B cell (primary cell): Measurements from ENCODE around the gene P4HA2.

Experiments used
- EZH2 ChIP-seq: IDR thresholded peaks from 2 replicates; pipeline ENCODE4 v1.6.1; 2012; ENCODE audit warnings: borderline replicate concordance, low read depth, mild to moderate bottlenecking, moderate library complexity, low read length; ENCODE audit not compliant: insufficient read depth, poor library complexity, severe bottlenecking
- TF ChIP-seq, protein P1 (sequence below): fragments of 200-600 bp; IDR thresholded peaks from one replicate; pipeline ENCODE4 v1.8.0; 2022; ENCODE audit warnings: antibody characterized with exemption, mild to moderate bottlenecking

DNA sequence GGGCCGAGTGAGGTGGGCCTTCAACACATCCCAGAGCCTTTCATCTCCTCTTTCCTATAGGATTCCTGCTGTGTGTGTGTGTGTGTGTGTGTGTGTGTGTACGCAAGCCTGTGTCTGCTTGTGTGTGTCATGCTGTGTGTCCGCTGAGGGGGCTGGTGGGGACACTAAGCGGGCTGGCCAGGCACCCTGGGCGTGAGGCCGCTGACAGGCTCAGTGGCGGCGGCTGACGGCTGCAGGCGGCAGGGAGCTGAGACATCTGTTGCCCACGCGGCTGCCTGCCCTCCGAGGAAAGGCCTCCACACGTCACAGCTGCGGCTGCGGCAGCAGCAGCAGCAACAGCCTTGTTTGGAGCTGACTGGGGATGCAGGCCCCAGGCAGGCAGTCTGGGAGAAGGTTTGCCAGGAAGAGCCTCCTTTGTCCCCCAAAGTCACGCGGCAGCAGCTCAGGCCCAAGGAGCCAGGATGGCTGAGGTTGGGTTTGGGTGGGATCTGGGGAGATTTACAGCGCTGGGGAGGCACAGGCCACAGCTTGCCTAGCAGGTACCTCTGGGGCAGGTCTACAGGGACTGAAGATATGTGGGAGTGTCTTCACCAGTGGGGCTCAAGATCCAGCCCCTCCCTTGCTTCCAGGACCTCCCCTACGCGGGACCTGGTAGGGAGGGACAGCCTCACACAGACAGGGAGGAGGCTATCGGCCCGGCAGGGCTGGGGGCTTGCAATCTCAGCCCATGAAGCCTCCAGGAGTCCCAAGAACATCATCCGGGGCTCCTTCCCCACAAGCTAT is 31.6 kb upstream of the P4HA2 start:
- TF ChIP-seq, protein P1, sequence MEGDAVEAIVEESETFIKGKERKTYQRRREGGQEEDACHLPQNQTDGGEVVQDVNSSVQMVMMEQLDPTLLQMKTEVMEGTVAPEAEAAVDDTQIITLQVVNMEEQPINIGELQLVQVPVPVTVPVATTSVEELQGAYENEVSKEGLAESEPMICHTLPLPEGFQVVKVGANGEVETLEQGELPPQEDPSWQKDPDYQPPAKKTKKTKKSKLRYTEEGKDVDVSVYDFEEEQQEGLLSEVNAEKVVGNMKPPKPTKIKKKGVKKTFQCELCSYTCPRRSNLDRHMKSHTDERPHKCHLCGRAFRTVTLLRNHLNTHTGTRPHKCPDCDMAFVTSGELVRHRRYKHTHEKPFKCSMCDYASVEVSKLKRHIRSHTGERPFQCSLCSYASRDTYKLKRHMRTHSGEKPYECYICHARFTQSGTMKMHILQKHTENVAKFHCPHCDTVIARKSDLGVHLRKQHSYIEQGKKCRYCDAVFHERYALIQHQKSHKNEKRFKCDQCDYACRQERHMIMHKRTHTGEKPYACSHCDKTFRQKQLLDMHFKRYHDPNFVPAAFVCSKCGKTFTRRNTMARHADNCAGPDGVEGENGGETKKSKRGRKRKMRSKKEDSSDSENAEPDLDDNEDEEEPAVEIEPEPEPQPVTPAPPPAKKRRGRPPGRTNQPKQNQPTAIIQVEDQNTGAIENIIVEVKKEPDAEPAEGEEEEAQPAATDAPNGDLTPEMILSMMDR, result no peak
- TF ChIP-seq EZH2, result no peak
